GM04503 (cell line): Measurements from ENCODE around the gene ZNF280D.
A peak's percentile ranks its signal among the peaks of the same experiment; 100 is the strongest.

Experiments
- DNase-seq: peaks from one replicate; pipeline ENCODE4 v3.0.0-alpha.2; 2012; ENCODE audit warnings: low read depth

ZNF280D gene

GRCh38 chr15:56744701-56745683 lies 11.7 kb upstream of the ZNF280D start:
- DNase-seq, result no peak

DNA sequence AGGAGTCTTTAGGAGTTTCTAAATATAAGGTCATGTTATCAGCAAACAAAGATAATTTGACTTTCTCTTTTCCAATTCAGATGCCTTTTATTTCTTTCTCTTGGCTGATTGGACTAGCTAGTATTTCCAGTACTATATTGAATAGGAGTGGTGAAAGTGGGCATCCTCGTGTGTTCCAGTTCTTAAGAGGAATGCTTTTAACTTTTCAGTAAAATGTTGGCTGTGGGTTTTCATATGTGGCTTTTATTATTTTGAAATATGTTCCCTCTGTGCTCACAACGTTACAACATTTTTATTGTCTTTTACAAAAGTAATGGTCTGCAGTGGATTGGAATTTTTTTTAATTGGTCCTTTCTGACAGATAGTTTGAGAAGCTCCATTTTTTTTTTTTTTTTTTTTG lies 8.2 kb upstream of the ZNF280D start:
- no peak for DNase-seq

GRCh38 chr15:56739964-56740640 lies 6.8 kb upstream of the ZNF280D start:
- DNase-seq, result no peak

DNA sequence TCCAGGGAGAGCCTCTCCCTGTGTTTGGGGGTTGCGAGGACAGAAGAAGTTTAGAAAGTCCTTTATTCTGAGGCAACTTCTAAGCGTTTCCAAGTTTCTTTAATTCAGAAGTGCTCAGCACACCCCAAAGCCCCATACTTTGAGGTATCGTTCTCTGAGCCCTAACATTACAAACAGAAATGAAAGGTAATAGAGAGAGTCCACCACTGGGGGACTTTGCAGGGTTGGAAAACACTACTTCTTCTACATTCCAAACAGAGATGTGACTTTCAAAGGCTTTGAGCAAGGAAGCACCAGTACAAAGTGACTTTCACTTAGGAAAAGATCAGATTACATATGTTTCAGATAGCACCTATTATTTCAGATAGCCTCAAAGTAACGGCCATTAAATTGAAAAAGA lies 6.2 kb upstream of the ZNF280D start:
- no peak for DNase-seq

GRCh38 chr15:56737791-56738190 lies 4.5 kb upstream of the ZNF280D start:
- DNase-seq, result no peak

DNA sequence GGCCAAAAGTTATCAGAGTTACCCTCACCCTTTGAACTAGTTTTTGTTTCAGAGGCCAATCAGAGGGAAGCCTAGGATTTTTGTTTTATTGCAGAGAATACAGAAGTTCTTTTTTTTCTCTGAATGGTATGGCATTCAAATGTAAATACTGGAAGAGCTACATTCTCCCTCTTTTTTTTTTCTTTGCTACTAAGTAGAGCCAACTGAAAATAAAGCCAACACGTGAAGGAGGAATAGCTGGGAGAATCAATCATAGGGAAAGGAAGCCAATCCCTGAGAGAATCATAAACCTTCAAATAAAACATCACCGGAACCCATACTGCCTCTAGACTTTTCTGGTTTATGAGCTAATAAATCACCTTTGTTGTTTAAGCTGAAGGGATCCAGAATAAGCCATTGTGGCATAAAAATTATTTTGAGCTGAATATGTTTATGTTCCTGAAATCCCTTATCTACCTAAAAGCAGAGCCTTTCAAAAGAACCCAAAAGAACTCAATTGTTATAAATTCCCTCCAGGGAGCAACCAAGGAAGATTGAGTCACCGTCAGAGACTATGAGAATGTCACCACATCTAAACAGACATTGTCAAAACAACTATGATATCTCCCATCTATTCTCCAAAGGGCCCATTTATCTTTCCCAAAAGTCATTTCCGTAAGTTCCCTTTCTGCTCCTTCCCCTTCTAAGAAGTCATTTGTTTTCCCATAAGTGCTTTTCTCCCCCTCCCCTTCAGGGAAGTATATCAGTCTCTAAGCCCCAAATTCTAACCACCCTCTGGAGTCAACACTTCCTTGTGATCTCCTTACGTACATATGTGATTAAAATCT lies 3.8 kb upstream of the ZNF280D start:
- no peak for DNase-seq

- DNase-seq, result peak; percentile 72
Measured at GRCh38 chr15:56736308-56736707, 3.0 kb upstream of the ZNF280D start.

GRCh38 chr15:56735589-56735988 lies 2.3 kb upstream of the ZNF280D start:
- no peak for DNase-seq

- DNase-seq, result no peak
Measured at GRCh38 chr15:56734013-56734635, 815 bp upstream of the ZNF280D start.

GRCh38 chr15:56732886-56733135 lies 498 bp downstream of the ZNF280D start:
- DNase-seq, result no peak

GRCh38 chr15:56732135-56732885 lies 999 bp downstream of the ZNF280D start:
- DNase-seq, result no peak

DNA sequence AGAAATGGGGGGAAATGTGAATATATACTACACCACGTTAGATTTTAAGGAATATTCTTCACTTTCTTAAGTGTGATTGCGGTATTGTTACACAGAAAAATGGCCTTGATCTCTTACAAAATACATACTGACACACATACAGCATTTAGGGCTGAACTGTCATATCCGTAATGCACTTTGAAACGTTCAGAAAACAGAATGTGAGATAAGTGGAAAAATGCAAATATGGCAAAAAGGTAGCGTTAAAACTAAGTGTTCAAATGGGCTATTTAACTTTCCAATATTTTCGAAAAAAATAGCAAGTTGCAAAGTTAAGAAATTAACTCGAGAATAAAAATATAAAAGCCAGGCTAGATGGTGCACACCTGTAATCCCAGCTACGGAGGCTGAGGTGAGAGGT lies 1.8 kb downstream of the ZNF280D start:
- no peak for DNase-seq

DNA sequence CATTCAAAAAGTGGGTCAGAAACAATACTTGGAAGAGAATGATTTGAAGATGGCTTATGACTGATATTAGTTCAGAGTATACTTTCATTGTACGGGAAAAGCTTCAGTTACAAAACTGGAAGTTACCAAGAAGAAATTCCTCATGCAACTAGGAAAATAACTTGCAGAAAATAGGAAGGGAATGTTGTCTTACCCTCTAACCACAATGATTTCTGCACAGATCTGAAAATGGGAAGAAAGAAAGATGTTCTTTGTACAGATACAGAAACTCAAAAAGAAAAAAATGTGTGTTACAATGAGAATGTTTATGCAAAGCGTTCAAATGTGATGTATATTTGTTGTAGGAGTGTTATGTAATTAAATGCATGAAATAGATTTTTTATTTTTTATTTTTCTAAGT lies 3.7 kb downstream of the ZNF280D start:
- DNase-seq, result no peak

DNA sequence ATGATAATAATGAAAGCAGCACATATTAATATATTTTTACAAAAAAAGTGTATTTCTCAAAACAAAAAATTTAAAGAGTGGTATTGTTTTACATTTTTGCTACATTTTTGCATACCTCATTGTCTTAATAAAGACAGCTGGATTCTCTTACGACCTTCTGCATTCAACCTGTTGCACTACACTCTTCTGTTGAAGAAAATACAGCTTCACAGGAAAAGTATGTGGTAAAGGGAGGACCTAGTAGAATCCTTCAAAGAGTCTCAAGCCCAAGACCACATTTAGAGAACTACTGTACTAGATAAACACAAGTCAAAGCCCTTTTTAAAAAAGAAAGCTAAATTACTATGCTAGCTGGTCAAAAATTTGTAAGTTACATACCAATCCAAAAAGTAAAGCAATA lies 7.9 kb downstream of the ZNF280D start:
- DNase-seq, result no peak

DNA sequence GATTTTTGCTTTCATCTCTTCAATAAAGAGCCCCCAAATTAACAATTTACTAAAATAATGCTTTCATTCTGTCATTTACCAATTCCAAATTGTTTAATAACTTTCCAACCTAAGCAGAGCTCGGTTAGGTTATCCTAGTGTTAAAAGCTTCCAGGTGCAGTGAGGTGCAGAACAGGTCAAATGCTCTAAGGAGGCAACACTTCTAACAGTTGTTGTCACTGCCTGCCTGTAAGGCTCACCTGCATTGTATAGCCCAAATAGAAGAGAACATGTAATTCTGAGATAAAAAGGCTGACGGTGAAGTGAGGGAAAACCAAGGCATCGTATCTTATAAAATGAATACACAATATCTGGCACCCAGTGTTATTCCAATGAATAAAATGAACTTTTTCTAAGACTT lies 9.1 kb downstream of the ZNF280D start:
- DNase-seq, result no peak

DNA sequence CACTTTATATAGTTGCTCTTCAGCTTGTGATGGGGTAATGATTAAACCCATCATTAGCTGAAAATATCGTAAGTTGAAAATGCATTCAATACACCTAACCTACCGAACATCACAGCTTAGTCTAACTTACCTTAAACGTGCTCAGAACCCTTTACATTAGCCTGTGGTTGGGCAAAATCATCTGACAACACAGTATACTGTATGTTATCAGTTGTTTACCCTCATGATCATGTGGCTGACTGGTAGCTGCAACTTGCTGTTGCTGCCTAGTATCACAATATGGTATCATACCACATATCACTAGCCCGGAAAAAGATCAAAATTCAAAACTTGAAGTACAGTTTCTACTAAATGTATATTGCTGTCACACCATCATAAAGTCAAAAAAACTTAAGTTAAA lies 9.5 kb downstream of the ZNF280D start:
- no peak for DNase-seq

DNA sequence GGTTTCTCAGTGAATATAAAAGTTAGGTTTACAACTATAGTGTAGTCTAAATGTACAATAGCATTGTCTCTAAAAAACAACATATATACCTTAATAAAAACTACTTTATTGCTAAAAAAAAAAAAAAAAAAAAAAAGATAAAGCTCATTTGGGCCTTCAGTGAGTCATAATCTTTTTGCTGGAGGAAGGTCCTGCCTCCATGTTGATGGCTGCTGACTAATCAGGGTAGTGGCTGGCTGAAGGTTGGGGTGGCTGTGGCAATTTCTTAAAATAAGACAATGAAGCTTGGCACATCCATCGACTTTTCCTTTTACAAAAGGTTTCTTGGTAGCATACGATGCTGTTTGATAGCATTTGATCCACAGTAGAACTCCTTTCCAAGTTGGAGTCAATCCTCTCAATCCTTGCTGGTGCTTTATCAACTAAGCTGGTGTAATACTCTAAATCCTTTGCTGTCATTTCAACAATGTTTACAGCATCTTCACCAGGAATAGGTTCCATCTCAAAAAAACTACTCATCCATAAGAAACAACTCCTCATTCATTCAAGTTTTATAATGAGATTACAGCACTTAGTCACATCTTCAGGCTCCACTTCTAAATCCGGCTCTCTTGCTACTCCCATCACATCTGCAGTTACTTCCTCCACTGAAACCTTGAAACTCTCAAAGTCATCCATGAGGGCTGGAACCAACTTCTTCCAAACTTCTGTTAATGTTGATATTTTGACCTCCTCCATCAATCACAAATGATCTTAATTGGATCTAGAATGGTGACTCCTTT lies 13.3 kb downstream of the ZNF280D start:
- no peak for DNase-seq

- no peak for DNase-seq
Measured at GRCh38 chr15:56719021-56719612, 14.2 kb downstream of the ZNF280D start.

DNA sequence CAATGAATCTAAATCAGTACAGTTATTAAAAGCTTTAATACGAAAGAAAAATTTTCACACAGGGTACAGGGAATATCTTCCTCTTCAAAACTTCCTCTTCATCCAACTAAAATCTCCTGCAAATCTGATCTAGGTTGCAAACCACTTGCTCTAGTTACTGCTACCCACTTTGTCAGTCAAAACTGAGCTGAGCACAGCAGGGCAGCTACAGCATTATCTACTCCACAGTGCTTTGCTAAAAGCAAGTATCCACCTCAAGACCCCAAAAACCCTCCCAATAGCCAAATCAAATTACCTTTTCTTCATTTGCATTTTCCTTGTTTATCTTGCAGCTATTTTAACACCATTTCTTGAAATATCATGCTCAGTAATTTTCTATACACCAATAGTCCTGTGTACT lies 14.7 kb downstream of the ZNF280D start:
- no peak for DNase-seq

DNA sequence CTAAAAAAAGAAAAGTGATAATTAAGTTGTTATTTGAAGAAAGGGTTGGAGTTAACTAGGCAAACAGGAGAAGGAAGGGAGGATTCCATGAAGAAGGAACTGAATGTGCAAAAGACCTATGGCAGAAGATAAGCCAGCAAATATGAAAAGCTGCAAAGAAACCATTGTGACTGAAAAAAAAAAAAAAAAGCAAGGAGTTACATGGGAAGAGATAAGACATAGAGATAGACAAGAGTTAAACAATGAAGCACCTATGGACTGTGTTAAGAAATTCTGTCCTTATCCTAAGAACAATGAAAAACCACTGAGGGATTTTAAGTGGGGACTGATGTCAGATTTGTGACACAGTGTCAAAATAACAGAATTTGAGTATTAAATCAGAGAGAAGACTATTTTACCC lies 17.0 kb downstream of the ZNF280D start:
- DNase-seq, result no peak
